HepG2 (cell line): ENCODE results near the gene ELP4. TPM values are rescaled to one million over a fixed set of nuclear protein-coding genes. Genes with fewer than 3 reads are reported as not detected.

ENCODE experiments used
- ATAC-seq: fragments of 200-7000 bp; cut with Tn5 transposase; 3 replicates; pipeline ENCODE4 v1.9.1; 2020; ENCODE audit warnings: mild to moderate bottlenecking, moderate library complexity
- BruUV-seq: library from RNA; stranded (reverse); fragments of 400-500 nt; replicated peaks from 2 replicates; lab custom pipeline; 2021; lab: Mats Ljungman, UMichigan
- CTCF ChIA-PET: fragments of 300-600 bp; formaldehyde crosslinking; extraction: SDS; loops from one replicate; lab custom pipeline; 2021; ENCODE audit warnings: low total read pairs, inconsistent platforms, low intra/inter-chr PET ratio; lab: Yijun Ruan, JAX
- POLR2A ChIA-PET: fragments of 350-600 bp; sonication (Branson Sonifier 250); formaldehyde crosslinking; loops from one replicate; lab custom pipeline; 2020; ENCODE audit warnings: antibody characterized with exemption, inconsistent platforms; lab: Yijun Ruan, JAX
- DNase-seq: peaks from one replicate; pipeline ENCODE4 v3.0.0-alpha.2; 2015; ENCODE audit warnings: low spot score
- FAIRE-seq: peaks from 3 replicates; lab custom pipeline; 2011; peaks lifted over from hg19 to GRCh38; lab: Jason Lieb, UNC
- H2AFZ ChIP-seq: one replicate; pipeline ENCODE4 v1.6.1; 2011; ENCODE audit warnings: low read length, inconsistent platforms
- H3K27ac ChIP-seq: fragments of 300-600 bp; 3 replicates; pipeline ENCODE4 v1.8.0; 2011; ENCODE audit warnings: mixed run types, mild to moderate bottlenecking, mixed read lengths, low read length, inconsistent platforms; ENCODE audit not compliant: insufficient read depth; ENCODE audit errors: extremely low read length
- H3K27me3 ChIP-seq, 2 experiments: fragments of 200-600 bp in 1 of 2; 2 replicates in 1 of 2; 3 replicates in 1 of 2; pipeline versions ENCODE4 v1.6.0 to v1.8.0; 2011; ENCODE audit warnings: low read length in 2 of 2, mild to moderate bottlenecking in 2 of 2, moderate library complexity in 2 of 2, inconsistent platforms in 1 of 2; ENCODE audit not compliant: insufficient read depth in 2 of 2, control insufficient read depth in 1 of 2
- H3K36me3 ChIP-seq, 2 experiments: fragments of 200-600 bp in 1 of 2; replicated peaks in 1 of 2; 2 replicates in 1 of 2; 3 replicates in 1 of 2; pipeline versions ENCODE4 v1.5.1 to v1.8.0; 2011; ENCODE audit warnings: low read length in 2 of 2, inconsistent platforms in 1 of 2; ENCODE audit not compliant: insufficient read depth in 2 of 2, control insufficient read depth in 1 of 2
- H3K4me1 ChIP-seq: 2 replicates; pipeline ENCODE4 v1.5.1; 2012; ENCODE audit warnings: low read length, inconsistent platforms; ENCODE audit not compliant: insufficient read depth
- H3K4me2 ChIP-seq: 2 replicates; pipeline ENCODE4 v1.6.0; 2011; ENCODE audit warnings: low read depth, low read length, inconsistent platforms
- H3K4me3 ChIP-seq, 3 experiments: fragments of 200-600 bp in 1 of 3; sonication (generic), shearing (Covaris generic) in 1 of 3; replicated peaks in 1 of 3; 2 replicates each; pipeline ENCODE4 v1.5.1; 2011 to 2016; ENCODE audit warnings: low read length in 3 of 3, inconsistent platforms in 2 of 3, low read depth in 2 of 3, mild to moderate bottlenecking in 2 of 3, control low read depth in 1 of 3, mixed read lengths in 1 of 3; ENCODE audit not compliant: insufficient read depth in 1 of 3
- H3K79me2 ChIP-seq: one replicate; pipeline ENCODE4 v1.6.1; 2011; ENCODE audit warnings: low read length, inconsistent platforms; ENCODE audit not compliant: insufficient read depth
- H3K9ac ChIP-seq: 2 replicates; pipeline ENCODE4 v1.6.0; 2011; ENCODE audit warnings: mild to moderate bottlenecking, low read depth, low read length, inconsistent platforms; ENCODE audit not compliant: insufficient read depth
- H3K9me3 ChIP-seq: 2 replicates; pipeline ENCODE4 v1.5.1; 2012; ENCODE audit warnings: mild to moderate bottlenecking, low read length
- H4K20me1 ChIP-seq: 2 replicates; pipeline ENCODE4 v1.6.0; 2011; ENCODE audit warnings: inconsistent platforms, mild to moderate bottlenecking, low read length, moderate library complexity; ENCODE audit not compliant: insufficient read depth
- GTF2F1 ChIP-seq: fragments of 150-350 bp; IDR thresholded peaks from 2 replicates; pipeline ENCODE4 v1.6.1; 2014; ENCODE audit warnings: low read length
- RNF2 ChIP-seq: fragments of 450-650 bp; conservative IDR thresholded peaks from 2 replicates; pipeline ENCODE4 v1.6.1; 2016; ENCODE audit warnings: low read depth
- STAG1 ChIP-seq: sonication (generic); formaldehyde crosslinking; IDR thresholded peaks from 2 replicates; pipeline ENCODE4 v1.4.0; 2020; ENCODE audit warnings: missing genetic modification reagents
- TCF12 ChIP-seq, 2 experiments: fragments of 450-650 bp in 1 of 2; sonication (generic) in 1 of 2; formaldehyde crosslinking in 1 of 2; IDR thresholded peaks; 2 replicates each; pipeline versions ENCODE4 v1.6.1 to v1.8.0; 2017 to 2022; ENCODE audit warnings: antibody characterized with exemption in 1 of 2, mild to moderate bottlenecking in 1 of 2, missing genetic modification reagents in 1 of 2, moderate library complexity in 1 of 2
- ZBTB7B ChIP-seq: sonication (generic); formaldehyde crosslinking; IDR thresholded peaks from 2 replicates; pipeline ENCODE4 v1.4.0; 2020; ENCODE audit warnings: missing genetic modification reagents
- ZKSCAN1 ChIP-seq: fragments of 150-350 bp; IDR thresholded peaks from 2 replicates; pipeline ENCODE4 v1.6.1; 2014; ENCODE audit warnings: low read length
- ZNF317 ChIP-seq: sonication (generic); formaldehyde crosslinking; IDR thresholded peaks from 2 replicates; pipeline ENCODE4 v1.5.0; 2020; ENCODE audit warnings: mild to moderate bottlenecking, missing genetic modification reagents
- ZSCAN20 ChIP-seq: sonication (generic); formaldehyde crosslinking; IDR thresholded peaks from 2 replicates; pipeline ENCODE4 v1.4.0; 2020; ENCODE audit warnings: missing genetic modification reagents, mild to moderate bottlenecking, borderline replicate concordance
- WGBS: methylation state at CpG from one replicate; pipeline ENCODE4 v1.1.6; 2017; ENCODE audit warnings: low lambda C conversion rate; 5-methylcytosine and 5-hydroxymethylcytosine counted together
- in situ Hi-C: cut with HindIII; loops from 2 replicates; pipeline ENCODE4 v1.10.0; 2017; ENCODE audit warnings: low pct_unique_long_range_greater_than_20kb; ENCODE audit not compliant: extremely low pct_ligation_motif_present
- intact Hi-C: fragments of 100-400 bp; cut with micrococcal nuclease; formaldehyde crosslinking; loops from one replicate; pipeline ENCODE4 v1.10.0; 2022; ENCODE audit not compliant: unreplicated experiment
- polyA plus RNA-seq, 8 experiments: library from polyadenylated mRNA; depleted of rRNA in 3 of 8; stranded (reverse) in 7 of 8; unstranded in 1 of 8; fragments of >200 nt; fragmentation: Illumina TruSeq in 4 of 8; extraction: Trizol in 4 of 8; gene quantifications; 2 replicates each; pipeline versions ENCODE4 v1.2.1 to v1.2.3, GENCODE V29; 2011 to 2016; ENCODE audit warnings: low read depth in 4 of 8, missing spikeins in 1 of 8, mixed read lengths in 1 of 8; ENCODE audit not compliant: insufficient read depth in 1 of 8
- total RNA-seq, 5 experiments: library from RNA; depleted of rRNA; stranded (reverse); fragments of >200 nt; fragmentation: Illumina TruSeq; extraction: Trizol; gene quantifications; 2 replicates each; pipeline ENCODE4 v1.2.3, GENCODE V29; 2016; ENCODE audit warnings: low read depth in 1 of 5
- TF ChIP-seq, protein P1 (sequence below): sonication (generic); formaldehyde crosslinking; IDR thresholded peaks from 2 replicates; pipeline ENCODE4 v1.5.0; 2020; ENCODE audit warnings: missing genetic modification reagents, mild to moderate bottlenecking, borderline replicate concordance
- TF ChIP-seq, protein P2 (sequence below): sonication (generic); formaldehyde crosslinking; conservative IDR thresholded peaks from 2 replicates; pipeline ENCODE4 v1.8.0; 2022; ENCODE audit warnings: low read depth, missing genetic modification reagents

The ELP4 gene
- total and polyA plus RNA-seq, 2 of the 13 experiments (the other 11 are each of a cell fraction or from before 2014, with no cell fraction given), result 12.8 to 19.1 TPM

DNA sequence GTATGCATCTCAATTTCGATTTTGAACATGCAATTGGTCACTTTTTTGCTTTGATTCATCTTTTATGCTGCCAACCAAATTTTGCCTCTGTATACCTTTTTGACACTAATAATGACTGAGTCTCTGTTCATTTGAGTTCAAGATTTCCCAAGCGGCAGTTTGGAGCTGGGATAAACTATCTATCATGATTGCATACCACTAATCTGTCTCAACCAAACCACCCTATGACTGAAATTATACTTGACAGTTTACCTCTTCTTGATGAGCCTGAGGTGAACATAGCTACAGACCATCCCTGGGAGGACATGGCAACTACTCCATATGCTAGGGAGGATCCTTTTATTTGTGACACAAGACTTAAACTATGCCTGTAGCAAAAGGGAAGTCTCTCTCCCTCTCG, 155.4 kb downstream of the ELP4 start:
- Histone ChIP-seq H3K79me2 (no peaks in the 10 kb centered on the region), H3K4me3 (no peak overlapping the region), H3K4me1 (no peaks in the 10 kb centered on the region), H4K20me1 (no peaks in the 10 kb centered on the region), H2AFZ (no peak overlapping the region), H3K9me3 (no peaks in the 10 kb centered on the region), H3K36me3 (no peaks in the 10 kb centered on the region), H3K27me3 (no peaks in the 10 kb centered on the region), H3K4me2 (no peak overlapping the region), H3K27ac (no peak overlapping the region), H3K9ac (no peak overlapping the region)
- CTCF ChIA-PET, result no interaction called here
- intact Hi-C loops (no loop called here), in situ Hi-C loops (no loop called here)
- no peak for DNase-seq
- no peak for FAIRE-seq
- 85% methylated on average over 3 of the region's 3 CpGs for WGBS
- POLR2A ChIA-PET, result no interaction called here
- no TSS peak for BruUV-seq
- no peak for ATAC-seq
- no peak for TF ChIP-seq RNF2
- TF ChIP-seq TCF12 (IDR thresholded peaks at IDR 0.05), result no peak
- TF ChIP-seq TCF12 (CRISPR knock-in tag; IDR thresholded peaks at IDR 0.05), result no peak
- TF ChIP-seq STAG1, result no peak
- no peak for TF ChIP-seq ZBTB7B (CRISPR knock-in tag)
- TF ChIP-seq ZSCAN20, result no peak
- TF ChIP-seq, protein P1, sequence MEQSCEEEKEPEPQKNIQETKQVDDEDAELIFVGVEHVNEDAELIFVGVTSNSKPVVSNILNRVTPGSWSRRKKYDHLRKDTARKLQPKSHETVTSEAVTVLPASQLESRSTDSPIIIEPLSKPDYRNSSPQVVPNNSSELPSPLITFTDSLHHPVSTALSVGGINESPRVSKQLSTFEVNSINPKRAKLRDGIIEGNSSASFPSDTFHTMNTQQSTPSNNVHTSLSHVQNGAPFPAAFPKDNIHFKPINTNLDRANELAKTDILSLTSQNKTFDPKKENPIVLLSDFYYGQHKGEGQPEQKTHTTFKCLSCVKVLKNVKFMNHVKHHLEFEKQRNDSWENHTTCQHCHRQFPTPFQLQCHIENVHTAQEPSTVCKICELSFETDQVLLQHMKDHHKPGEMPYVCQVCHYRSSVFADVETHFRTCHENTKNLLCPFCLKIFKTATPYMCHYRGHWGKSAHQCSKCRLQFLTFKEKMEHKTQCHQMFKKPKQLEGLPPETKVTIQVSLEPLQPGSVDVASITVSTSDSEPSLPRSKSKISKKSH, result no peak
- TF ChIP-seq ZKSCAN1, result no peak
- TF ChIP-seq GTF2F1, result no peak
- TF ChIP-seq, protein P2, sequence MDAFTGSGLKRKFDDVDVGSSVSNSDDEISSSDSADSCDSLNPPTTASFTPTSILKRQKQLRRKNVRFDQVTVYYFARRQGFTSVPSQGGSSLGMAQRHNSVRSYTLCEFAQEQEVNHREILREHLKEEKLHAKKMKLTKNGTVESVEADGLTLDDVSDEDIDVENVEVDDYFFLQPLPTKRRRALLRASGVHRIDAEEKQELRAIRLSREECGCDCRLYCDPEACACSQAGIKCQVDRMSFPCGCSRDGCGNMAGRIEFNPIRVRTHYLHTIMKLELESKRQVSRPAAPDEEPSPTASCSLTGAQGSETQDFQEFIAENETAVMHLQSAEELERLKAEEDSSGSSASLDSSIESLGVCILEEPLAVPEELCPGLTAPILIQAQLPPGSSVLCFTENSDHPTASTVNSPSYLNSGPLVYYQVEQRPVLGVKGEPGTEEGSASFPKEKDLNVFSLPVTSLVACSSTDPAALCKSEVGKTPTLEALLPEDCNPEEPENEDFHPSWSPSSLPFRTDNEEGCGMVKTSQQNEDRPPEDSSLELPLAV, result no peak
- no peak for TF ChIP-seq ZNF317 (CRISPR knock-in tag)
